ENCODE measurements around the gene LRSAM1.

GRCh38 chr9:127525401-127526188 lies 74.3 kb downstream of the LRSAM1 start:
- TF ChIP-seq CTCF (IDR thresholded peaks at IDR 0.05; ENCODE audit: low read depth, low read length) (peak; percentile 47), EZH2phosphoT487 (IDR thresholded peaks at IDR 0.05; ENCODE audit: low read depth) (no peak)
